ENCODE results near the gene SMIM29.

DNA sequence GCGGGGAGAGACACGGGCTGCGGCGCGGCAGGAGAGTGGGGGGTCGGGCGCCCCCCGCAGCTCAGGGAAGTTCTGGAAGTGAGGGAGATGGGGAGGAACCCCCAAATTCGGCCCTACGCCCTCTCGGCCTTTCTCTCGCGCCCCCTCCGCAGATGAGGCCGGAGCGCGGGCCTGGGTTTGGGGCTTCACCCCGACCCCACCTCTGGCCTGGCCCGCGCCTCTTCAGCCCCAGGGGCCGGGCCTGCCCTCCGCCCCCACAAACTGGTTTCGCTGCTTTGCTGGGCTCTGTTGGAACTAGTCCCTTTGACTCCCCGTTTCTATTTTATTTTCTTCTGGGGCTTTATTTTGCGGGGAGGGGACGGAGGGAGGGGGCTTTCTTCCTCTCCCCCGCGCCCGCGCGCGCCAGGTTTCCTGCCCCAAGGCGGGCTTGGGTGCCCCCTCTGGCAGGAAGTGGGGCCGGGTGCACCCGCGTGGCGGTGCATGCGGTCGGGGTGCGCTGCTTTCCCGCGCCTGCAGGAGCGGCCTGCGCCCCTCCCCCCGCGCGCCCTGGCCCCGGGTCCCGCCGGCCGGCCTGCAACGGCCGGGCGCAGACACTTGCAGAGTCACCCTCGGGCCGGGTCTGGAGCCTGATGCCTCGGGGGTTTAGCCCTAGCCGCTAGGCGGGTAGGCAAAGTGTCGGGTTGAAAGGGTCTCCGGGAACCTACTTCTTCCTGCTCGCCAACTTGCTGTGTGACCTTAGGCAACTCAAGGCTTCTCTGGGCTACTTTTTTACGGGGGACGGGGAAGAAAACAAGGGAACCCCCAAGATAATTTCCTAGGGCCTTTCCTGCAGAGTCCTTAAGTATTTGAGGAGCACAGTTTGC is 10.9 kb downstream of the SMIM29 start:
- peak; percentile 83 for TF ChIP-seq POLR2AphosphoS5 (IDR thresholded peaks at IDR 0.05; ENCODE audit: low read depth)
- TF ChIP-seq, protein P1, sequence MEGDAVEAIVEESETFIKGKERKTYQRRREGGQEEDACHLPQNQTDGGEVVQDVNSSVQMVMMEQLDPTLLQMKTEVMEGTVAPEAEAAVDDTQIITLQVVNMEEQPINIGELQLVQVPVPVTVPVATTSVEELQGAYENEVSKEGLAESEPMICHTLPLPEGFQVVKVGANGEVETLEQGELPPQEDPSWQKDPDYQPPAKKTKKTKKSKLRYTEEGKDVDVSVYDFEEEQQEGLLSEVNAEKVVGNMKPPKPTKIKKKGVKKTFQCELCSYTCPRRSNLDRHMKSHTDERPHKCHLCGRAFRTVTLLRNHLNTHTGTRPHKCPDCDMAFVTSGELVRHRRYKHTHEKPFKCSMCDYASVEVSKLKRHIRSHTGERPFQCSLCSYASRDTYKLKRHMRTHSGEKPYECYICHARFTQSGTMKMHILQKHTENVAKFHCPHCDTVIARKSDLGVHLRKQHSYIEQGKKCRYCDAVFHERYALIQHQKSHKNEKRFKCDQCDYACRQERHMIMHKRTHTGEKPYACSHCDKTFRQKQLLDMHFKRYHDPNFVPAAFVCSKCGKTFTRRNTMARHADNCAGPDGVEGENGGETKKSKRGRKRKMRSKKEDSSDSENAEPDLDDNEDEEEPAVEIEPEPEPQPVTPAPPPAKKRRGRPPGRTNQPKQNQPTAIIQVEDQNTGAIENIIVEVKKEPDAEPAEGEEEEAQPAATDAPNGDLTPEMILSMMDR (IDR thresholded peaks at IDR 0.05; ENCODE audit: insufficient read depth, low read length): no peak
- TF ChIP-seq, protein P2, sequence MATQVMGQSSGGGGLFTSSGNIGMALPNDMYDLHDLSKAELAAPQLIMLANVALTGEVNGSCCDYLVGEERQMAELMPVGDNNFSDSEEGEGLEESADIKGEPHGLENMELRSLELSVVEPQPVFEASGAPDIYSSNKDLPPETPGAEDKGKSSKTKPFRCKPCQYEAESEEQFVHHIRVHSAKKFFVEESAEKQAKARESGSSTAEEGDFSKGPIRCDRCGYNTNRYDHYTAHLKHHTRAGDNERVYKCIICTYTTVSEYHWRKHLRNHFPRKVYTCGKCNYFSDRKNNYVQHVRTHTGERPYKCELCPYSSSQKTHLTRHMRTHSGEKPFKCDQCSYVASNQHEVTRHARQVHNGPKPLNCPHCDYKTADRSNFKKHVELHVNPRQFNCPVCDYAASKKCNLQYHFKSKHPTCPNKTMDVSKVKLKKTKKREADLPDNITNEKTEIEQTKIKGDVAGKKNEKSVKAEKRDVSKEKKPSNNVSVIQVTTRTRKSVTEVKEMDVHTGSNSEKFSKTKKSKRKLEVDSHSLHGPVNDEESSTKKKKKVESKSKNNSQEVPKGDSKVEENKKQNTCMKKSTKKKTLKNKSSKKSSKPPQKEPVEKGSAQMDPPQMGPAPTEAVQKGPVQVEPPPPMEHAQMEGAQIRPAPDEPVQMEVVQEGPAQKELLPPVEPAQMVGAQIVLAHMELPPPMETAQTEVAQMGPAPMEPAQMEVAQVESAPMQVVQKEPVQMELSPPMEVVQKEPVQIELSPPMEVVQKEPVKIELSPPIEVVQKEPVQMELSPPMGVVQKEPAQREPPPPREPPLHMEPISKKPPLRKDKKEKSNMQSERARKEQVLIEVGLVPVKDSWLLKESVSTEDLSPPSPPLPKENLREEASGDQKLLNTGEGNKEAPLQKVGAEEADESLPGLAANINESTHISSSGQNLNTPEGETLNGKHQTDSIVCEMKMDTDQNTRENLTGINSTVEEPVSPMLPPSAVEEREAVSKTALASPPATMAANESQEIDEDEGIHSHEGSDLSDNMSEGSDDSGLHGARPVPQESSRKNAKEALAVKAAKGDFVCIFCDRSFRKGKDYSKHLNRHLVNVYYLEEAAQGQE (IDR thresholded peaks at IDR 0.05; ENCODE audit: insufficient replicate concordance, low read depth): peak; percentile 17
- TF ChIP-seq GABPA (IDR thresholded peaks at IDR 0.05; ENCODE audit: low read depth): peak; percentile 50; the same call in 1 of the 2 replicates

Measured in HL-60 (cell line).